HG03378 (cell line): ENCODE measurements around the gene SEC24C.
"Not testable (repeated sequence)": the region's sequence is repeated elsewhere in the genome, so short reads cannot be mapped to it uniquely, and the experiment has no call there.

Experiments
- ATAC-seq: cut with Tn5 transposase; IDR thresholded peaks from one replicate; pipeline ENCODE4 v1.9.1; 2021; ENCODE audit warnings: mild to moderate bottlenecking, moderate library complexity; ENCODE audit not compliant: unreplicated experiment

Gene SEC24C, protein sequence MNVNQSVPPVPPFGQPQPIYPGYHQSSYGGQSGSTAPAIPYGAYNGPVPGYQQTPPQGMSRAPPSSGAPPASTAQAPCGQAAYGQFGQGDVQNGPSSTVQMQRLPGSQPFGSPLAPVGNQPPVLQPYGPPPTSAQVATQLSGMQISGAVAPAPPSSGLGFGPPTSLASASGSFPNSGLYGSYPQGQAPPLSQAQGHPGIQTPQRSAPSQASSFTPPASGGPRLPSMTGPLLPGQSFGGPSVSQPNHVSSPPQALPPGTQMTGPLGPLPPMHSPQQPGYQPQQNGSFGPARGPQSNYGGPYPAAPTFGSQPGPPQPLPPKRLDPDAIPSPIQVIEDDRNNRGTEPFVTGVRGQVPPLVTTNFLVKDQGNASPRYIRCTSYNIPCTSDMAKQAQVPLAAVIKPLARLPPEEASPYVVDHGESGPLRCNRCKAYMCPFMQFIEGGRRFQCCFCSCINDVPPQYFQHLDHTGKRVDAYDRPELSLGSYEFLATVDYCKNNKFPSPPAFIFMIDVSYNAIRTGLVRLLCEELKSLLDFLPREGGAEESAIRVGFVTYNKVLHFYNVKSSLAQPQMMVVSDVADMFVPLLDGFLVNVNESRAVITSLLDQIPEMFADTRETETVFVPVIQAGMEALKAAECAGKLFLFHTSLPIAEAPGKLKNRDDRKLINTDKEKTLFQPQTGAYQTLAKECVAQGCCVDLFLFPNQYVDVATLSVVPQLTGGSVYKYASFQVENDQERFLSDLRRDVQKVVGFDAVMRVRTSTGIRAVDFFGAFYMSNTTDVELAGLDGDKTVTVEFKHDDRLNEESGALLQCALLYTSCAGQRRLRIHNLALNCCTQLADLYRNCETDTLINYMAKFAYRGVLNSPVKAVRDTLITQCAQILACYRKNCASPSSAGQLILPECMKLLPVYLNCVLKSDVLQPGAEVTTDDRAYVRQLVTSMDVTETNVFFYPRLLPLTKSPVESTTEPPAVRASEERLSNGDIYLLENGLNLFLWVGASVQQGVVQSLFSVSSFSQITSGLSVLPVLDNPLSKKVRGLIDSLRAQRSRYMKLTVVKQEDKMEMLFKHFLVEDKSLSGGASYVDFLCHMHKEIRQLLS

DNA sequence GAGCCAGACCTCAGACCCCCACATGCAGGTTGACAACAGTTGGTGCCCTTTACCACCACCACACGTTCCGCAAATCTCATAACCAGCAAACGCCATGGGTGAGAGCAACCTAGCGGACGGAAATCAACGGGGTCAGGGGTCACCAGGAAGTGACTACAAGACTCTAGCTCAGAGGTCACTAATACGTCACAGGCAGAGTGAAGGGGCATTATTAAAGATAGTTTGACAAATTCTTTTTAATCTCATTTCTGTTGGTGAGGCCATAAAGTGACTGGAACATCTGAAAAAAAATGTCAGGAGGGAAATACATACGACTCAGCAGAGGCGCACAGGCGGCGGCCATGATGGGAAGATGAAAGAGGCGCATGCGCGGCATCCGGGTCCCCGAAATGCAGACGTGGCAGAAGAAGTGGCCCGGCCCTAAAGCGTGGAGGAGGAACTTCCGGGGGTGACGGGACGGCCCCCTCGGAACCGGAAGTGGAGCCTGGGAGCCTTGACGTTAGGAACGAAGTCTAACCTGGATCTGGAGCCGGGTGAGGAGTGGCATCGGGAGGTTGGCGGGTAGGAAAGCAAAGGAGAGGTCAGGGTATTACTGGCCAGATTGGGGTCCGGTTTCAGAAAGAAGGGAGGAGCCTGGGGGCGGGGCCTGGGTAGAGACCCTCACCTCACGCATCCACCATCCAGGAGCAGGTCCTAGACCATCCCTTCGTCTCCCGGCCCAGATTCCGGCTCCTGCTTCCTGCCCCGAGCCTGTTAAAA, at the start of gene SEC24C:
SEC24C (plus strand) TSS at position 468 of the 759 bp plus-strand sequence. CDS start 2,461 bp downstream, outside the sequence.
- peak; percentile 80 for ATAC-seq

DNA sequence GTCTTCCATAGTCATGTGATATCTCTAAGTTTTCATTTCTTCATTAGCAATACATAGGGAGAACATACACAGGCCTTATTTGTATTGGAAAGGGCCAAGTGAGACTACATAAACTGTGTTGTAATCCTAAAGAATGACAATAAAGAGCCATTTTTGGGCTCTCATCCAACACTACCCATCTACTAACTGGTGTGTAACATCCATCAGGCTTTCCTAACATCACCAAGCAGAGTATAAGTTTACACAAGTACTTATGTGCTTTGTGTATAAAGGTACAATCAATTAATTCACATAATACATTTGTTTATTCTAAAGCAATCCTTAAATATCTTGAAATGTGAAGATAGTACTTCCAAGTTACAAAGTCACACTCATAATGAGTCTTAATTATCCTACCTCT, 48.9 kb upstream of the SEC24C start:
- not testable (repeated sequence) for ATAC-seq

DNA sequence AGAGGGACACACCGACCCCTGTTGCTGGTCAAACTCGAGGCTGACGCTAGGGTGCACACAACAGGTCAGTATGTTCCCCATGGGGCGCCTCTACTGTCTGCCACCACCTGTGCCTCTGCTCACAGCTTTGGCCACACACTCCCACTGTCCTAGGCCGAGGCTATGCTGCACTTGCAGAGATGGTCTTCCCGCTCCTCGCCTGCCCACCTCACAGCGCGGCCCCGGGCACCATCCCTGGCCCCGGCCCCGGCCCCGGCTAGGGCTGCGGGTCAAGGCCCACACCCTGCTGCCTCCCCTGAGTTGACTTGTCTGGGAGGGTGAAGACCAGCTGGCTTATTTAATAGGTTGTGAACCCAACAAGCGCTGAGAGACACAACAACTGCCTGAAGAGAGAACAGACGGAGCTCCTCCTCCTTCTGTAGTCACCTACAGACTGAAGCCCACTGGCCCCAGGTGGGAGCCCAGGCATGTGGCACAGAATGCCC, 46.5 kb upstream of the SEC24C start, which contains the start of gene AGAP5:
AGAP5 (minus strand) TSS at position 435 of the 485 bp plus-strand sequence; CDS start at position 81, 354 bp downstream.
- ATAC-seq: not testable (repeated sequence)

DNA sequence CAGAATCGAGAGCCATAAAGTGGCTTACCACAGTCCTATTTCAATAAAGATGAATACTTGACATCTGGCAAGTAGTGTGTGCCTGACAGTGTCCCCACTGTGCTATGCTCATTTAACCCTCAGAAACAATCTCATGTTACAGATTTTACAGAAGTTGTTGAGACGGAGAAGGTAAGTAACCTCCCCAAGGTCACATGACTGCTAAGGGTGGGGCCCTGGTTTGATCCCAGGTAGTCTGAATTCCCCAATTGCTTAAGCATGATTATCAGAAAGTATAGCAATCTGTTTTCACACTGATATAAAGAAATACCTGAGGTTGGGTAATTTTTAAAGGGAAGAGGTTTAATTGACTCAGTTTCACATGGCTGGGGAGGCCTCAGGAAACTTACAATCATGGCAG, 45.4 kb upstream of the SEC24C start:
- not testable (repeated sequence) for ATAC-seq

DNA sequence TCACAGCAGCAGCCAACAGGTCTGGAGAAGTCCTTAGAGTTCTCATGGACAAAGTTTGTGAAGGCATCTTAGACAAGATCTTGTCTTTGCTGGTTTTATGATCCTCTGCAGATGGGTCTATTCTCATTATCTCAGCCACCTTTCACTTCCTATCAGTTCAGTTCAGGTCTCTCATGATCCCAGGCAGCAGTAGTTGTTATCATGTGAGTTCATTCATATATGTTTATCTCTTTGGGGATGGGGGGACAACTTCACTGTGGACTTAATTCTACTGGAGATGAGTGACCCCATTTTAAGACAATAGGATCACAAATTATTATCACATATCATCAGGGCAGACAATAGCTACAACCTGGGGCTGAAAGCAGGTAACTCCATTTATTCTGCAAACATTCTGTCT, 40.2 kb upstream of the SEC24C start:
- ATAC-seq: not testable (repeated sequence)

DNA sequence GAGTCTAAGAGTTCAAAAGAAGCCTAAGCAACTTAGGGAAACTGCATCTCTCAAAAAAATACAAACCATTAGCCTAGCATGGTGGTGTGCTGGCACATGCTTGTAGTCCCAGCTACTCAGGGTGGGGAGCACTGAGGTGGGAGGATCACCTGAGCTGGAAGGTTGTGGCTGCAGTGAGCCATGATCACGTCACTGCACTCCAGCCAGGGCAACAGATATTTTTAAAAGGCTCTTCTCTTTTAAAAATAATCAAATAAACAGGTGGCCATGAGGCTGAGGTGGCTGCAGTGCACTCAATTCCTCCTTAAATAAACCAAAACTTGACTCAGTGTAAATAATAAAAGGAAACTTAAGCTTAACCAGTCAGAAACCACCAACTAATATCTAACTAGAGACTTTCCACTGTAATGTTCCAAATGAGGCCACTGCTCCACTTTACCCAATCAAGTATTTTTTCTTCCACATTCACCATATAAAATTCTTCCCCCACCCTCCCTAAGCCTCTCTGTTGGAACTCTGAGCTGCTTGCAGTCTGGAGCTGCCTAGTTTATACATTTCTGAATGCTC, 38.6 kb upstream of the SEC24C start:
- ATAC-seq: not testable (repeated sequence)

DNA sequence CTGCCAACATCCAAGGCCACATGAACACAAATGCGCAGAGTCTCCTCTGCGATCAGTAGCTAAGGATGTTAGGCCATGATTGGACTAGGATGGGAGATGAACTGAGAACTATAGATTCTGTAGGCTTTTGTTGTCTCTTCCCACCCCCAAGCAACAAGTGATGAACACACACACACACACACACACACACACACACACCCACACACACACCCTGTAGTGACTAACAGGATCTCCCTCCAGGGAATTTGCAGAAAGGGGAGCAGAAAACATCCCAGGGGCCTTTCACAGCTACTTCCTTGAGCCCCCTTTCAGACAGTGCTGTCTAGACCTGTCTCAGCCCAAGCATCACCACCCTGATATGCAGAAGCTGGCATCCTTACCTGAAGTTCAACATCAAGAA, 37.7 kb upstream of the SEC24C start:
- not testable (repeated sequence) for ATAC-seq

DNA sequence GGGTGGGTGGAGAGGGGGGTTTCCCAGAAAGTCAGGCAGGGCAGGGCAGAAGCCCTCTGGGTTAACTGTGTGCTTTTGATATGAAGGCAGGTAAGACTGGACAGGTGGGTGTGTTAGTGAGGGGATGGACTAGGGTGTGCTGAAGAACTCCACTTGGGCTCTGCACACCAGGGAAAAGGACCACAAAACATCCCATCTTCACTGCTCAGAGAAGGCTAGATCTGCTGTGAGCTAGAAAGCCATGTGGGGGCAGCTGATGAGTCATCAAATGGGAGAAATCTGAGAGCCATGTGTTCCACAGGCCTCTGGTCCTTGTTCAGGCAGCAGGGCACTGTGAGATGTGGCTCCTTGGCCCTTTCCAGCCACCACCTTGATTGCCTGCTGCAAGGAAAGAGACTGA, 36.5 kb upstream of the SEC24C start:
- not testable (repeated sequence) for ATAC-seq

DNA sequence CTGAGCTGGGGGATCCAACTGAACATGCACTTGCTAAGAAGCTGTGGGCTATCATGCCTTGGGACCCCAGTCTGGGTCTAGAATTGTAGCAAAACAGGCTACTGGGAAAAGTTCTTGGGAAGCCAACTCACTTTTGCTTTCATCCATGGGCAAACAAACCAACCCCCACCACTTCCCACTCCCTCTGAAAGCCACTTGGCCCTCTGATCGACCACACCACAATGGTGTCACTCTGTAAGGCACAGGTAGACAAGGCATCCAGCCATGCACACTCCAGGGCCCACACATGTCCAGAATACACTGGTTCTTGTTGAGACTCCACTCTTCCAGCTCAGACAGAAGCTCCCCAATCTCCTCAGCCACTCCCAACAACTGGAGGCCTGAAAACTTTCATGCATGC, 36.0 kb upstream of the SEC24C start:
- not testable (repeated sequence) for ATAC-seq

DNA sequence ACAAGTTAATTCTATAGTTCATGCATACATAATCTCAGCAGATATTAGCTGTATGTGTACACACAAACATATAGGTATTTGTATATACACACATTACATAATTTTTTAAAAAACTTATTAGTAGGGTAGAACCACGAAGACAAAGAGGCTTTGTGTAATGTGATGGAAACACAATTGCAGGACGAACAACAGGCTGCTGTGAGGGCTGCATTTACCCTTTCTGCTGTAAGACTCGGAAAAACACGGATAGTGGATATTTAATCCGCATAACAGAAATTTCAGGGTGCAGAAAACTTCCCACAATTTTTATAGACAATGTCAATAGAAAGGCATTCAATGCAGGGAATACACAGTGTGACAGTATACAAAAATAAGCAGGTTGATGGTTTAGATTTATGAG, 32.5 kb upstream of the SEC24C start:
- ATAC-seq: not testable (repeated sequence)

DNA sequence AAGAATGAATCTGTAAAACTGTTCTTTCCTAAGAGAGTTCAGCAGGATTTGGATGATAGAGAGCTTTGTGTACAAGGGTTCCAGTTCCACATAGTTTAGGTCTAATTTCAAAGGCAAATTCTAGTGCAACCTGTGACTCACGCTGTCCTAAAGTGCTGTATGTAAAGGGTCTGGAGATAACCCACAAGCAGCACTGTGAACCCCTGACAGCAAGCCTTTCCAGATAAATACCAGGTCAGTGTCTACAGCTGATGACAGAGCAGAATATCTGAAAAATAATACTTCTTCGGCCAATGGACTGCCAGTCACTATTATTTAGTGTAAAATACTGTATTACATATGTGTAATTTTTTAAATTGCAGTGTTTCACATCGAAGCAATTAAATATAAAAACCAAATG, 30.3 kb upstream of the SEC24C start:
- ATAC-seq: not testable (repeated sequence)

DNA sequence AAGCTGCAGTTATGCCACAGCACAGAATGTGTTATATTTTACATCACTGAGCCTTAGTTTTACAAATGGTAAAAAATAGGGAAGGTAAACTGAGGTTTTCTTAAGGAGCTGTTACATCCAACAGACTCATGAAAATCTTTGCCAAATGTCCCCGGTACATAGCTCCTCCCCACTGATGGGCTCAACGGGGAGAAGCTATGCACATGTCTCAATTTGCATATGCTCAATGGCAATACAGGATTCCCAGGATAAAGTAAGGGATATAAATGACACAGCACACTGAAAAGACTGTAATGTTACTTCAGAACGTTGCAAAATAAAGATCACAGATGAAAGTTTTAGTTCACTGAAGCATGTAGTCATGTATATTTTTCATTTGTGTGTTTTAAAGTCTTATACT, 29.7 kb upstream of the SEC24C start:
- ATAC-seq: not testable (repeated sequence)

DNA sequence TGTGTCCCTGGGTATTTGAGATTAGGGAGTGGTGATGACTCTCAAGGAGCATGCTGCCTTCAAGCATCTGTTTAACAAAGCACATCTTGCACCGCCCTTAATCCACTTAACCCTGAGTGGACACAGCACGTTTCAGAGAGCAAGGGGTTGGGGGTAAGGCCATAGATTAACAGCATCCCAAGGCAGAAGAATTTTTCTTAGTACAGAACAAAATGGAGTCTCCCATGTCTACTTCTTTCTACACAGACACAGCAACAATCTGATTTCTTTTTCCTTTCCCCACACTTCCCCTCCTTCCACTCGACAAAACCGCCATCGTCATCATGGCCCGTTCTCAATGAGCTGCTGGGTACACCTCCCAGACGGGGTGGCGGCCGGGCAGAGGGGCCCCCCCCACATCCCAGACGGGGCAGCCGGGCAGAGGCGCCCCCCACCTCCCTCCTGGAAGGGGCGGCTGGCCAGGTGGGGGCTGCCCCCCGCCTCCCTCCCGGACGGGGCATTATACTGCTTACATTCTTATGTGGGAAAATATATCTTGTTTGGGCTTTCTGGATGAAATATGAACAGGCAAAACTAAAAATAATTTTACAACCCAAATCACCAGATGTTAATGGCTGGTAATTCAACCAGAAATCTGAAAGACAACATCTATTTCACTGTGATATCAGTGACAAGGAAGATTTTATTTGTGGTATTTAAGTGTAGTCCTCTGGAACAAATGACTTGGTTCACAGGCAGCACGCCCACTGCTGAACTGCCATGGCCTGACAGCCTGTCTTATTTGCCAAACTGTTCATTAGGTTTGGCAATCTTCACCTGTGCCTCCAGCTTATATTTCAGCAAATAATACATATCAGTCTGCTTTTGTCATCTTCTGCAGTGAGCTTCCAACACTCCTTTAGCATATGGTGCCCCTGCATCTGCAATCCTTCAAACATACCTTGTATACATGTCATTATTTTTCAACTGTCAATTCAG, 28.7 kb upstream of the SEC24C start:
- ATAC-seq: not testable (repeated sequence)

DNA sequence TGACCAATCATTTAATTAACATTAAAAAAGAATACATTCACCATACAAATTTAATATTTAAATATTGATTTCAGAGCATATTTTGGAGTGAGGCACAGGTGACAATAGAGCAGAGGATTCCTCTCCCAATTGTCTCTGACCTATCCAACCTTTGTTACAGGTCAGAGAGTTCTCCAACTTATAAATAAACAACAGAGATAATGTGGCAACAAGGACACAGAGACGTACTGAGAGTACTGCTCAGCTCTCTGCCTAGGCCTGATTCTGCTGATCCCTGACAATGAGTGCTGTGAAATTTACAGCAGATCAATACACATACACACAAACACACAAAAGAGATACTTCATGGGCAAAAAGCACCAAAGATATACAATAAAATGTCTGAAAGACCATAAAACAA, 27.9 kb upstream of the SEC24C start:
- no peak for ATAC-seq

DNA sequence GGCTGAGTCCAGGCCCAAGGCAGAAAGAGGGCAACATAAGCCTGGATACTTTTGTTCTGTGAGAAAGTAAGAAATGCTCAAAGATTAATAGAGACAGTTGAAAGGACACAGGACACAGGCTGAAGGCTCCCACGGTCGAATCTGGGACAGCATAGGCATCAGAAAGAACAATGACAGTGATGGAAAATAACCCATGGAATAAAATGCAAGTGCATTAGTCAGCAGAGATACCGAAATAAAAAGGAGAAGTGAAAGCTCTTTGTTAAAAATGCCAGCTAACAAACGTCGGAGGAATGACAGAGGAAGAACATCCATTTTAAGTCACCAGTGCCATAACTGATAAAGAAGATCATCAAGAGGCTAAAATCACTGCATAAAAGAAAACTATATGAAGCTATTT, 26.6 kb upstream of the SEC24C start:
- ATAC-seq: no peak

DNA sequence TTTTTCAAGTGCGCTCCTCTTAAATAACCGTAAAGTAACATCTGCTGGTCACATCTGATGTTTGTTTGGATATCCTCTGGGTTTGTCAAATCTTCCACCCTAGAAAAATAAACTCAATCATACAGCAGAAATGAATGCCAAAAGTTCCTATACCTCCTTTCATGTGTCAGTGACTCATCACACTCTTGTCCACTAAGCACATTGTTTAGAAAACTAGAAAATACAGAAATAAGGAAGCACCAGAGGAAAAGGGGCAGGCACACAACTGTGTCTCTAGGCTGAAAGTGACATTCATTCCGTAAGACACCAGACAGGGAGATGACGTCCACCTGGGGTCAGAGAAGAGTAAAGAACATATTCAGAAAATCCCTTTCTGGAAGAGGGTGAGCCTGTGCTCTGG, 23.6 kb upstream of the SEC24C start:
- not testable (repeated sequence) for ATAC-seq

DNA sequence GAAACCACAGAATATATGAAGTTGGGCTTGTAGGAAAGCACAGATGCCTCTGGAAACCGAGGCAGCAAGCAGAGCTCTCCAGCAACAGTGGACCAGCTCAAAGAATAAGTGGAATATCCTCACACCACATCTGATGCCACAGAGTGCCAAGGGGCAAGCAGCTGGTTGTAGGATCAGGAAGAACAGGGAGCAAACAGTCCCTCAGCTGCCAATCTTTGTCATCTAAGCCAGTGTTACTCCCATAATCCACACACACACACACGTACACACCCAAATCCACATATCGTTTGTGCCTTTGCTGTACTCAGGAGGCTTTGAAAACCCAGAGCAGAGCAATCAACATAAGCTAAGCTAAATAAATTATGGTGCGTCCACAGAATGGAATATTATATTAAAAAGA, 20.7 kb upstream of the SEC24C start:
- ATAC-seq: no peak

DNA sequence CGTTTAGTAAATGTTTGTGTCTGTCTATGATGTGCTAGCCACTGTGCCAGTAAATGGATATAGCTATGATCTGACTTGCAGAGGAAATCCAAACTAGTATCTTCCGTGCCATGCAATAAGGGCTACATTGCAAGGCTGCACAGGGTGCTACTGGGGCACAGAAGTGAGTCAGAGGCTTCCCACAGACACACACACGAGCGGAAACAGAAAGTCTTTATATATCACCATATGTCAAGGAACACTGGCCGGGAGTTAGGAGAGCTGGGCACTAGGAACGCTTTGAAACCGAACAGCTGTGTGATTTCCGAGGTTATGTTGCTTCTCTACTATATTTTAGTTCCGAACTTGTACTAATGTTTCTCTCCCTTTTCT, 14.4 kb upstream of the SEC24C start:
- not testable (repeated sequence) for ATAC-seq
